Activated T-helper 2 cell treated with anti-CD3 and anti-CD28 coated beads, Interferon-gamma antibody, Interleukin-2, Interleukin-4, amounts not matched to agents 10 μg/mL and 5 μg/mL and 100 μg/mL, durations not matched to agents 14 hours and 24 hours and 36 hours (primary cell): ENCODE results near the gene MARCHF11. TPM values are rescaled to one million over a fixed set of nuclear protein-coding genes. Genes with fewer than 3 reads are reported as not detected.

ENCODE experiments used
- DNase-seq: peaks from one replicate; pipeline ENCODE4 v3.0.0; 2021; ENCODE audit warnings: low spot score
- H3K27ac Mint-ChIP-seq: one replicate; pipeline ENCODE4 v1.8.0; 2021; ENCODE audit warnings: mixed read lengths
- H3K27me3 Mint-ChIP-seq: one replicate; pipeline ENCODE4 v1.8.0; 2021; ENCODE audit warnings: low read depth, mixed read lengths
- H3K36me3 Mint-ChIP-seq: one replicate; pipeline ENCODE4 v1.8.0; 2021; ENCODE audit warnings: low read depth, mixed read lengths
- H3K4me1 Mint-ChIP-seq: one replicate; pipeline ENCODE4 v1.8.0; 2021; ENCODE audit warnings: low read depth, mixed read lengths
- H3K4me3 Mint-ChIP-seq: one replicate; pipeline ENCODE4 v1.8.0; 2021; ENCODE audit warnings: low read depth, mild to moderate bottlenecking, moderate library complexity, mixed read lengths
- H3K9me3 Mint-ChIP-seq: one replicate; pipeline ENCODE4 v1.8.0; 2021; ENCODE audit warnings: mixed read lengths
- intact Hi-C: fragments of 100-400 bp; cut with micrococcal nuclease; formaldehyde crosslinking; loops from one replicate; pipeline ENCODE4 v1.15.1; 2023
- total RNA-seq: library from RNA; stranded (reverse); gene quantifications from 2 replicates; pipeline ENCODE4 v1.2.3, GENCODE V29; 2022

MARCHF11 gene
- total RNA-seq, 1 donor from 2014 or later = not detected

DNA sequence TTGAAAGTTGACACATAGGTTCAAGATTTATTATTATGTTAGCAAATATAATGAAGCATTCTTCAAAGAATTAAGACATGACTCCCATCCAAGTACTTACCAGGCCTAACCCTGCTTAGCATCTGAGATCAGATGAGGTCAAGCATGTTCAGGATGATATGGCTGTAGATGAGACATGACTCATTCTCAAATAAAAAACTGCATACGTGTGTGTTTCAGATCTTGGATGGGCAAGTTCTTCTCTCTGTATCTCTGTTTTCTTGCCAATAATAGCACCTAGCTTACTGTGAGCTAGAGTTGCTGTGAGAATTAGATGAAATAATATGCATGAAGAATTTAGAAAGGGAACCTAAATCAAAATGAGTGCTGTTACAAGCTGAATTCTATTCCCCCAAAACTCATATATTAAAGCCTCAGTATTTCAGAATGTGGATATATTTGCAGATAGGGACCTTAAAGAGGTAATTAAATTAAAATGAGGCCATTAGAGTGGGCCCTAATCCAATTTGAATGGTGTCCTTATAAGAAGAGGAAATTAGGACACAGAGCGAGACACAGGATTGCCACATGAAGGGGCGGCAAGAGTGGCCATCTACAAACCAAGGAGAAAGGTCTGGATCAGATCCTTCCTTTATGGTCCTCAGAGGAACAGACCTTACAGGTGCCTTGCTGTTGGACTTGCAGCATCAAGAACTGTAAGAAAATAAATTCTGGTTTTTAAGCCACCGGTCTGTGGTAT, 146.2 kb downstream of the MARCHF11 start:
- Mint-ChIP-seq H3K4me3 (no peak overlapping the region), H3K27ac (no peak overlapping the region), H3K4me1 (no peaks in the 10 kb centered on the region), H3K36me3 (no peaks in the 10 kb centered on the region), H3K27me3 (no peaks in the 10 kb centered on the region), H3K9me3 (no peaks in the 10 kb centered on the region)
- intact Hi-C loops = no loop called here
- no peak for DNase-seq

DNA sequence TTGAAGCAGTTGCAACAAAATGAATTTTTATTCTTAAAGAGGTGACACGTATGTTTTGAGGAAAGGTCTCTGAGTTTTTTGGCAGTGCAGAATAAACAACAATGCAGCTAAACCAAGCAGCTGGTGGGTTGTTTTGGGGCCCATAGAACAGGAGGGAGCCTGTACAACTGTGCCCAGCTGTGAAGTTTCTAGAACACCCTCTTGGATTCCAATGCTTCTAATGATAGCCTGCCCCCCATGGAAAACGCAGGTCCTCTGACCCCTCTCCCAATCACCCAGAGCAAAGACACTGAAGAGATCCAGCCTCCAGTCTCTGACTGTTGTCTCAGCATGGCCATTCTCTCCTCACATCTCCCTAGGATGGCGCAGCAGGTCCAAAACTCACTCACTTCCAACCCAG, 150.9 kb downstream of the MARCHF11 start:
- no peak for DNase-seq
- Mint-ChIP-seq H3K4me3 (no peak overlapping the region), H3K27ac (no peak overlapping the region), H3K36me3 (no peaks in the 10 kb centered on the region), H3K4me1 (no peaks in the 10 kb centered on the region), H3K9me3 (peaks cover 13% of the 10 kb centered on the region), H3K27me3 (no peaks in the 10 kb centered on the region)
- intact Hi-C loops = no loop called here

DNA sequence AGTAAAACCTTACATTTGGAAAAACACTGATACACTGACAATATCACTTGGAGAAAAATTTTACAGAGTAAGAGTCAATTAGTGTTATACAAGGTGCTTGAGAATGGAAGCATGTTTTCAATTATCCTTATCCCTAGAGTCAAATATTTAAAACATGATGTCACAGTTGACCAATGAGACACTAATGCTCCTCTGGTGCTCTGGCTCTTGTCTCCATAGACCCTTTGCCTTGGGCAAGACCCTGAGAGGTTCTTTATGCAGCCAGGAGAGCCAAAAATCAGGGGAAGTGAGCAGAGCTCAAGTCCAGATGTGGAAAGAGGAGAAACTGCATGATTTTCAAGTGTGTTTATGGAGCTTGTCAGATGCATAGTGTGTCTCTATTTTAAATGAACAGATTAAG, 153.9 kb downstream of the MARCHF11 start:
- Mint-ChIP-seq H3K4me1 (no peaks in the 10 kb centered on the region), H3K36me3 (no peaks in the 10 kb centered on the region), H3K9me3 (peaks cover 21% of the 10 kb centered on the region), H3K27ac (no peak overlapping the region), H3K27me3 (no peaks in the 10 kb centered on the region), H3K4me3 (no peak overlapping the region)
- intact Hi-C loops = no loop called here
- DNase-seq = no peak

DNA sequence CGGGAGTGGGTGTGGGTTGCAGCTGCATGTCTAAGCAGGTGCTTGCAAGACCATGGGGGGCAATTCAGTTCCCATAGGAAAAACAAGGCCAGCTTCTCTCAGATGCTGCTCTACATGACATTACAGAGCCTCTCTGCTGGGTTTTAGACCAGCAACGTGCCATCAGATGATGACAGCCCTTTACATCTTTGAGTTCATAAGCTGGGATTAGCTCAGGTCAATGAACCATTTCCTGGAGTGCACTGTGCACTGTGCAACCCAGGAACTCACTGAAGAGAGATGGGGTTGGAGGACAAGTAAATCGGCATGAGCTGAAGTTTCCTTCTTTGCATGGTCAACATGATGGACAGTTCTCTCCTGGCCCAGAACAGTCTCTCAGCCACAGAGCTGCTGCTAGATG, 160.6 kb downstream of the MARCHF11 start:
- Mint-ChIP-seq H3K4me1 (no peaks in the 10 kb centered on the region), H3K27me3 (no peaks in the 10 kb centered on the region)

DNA sequence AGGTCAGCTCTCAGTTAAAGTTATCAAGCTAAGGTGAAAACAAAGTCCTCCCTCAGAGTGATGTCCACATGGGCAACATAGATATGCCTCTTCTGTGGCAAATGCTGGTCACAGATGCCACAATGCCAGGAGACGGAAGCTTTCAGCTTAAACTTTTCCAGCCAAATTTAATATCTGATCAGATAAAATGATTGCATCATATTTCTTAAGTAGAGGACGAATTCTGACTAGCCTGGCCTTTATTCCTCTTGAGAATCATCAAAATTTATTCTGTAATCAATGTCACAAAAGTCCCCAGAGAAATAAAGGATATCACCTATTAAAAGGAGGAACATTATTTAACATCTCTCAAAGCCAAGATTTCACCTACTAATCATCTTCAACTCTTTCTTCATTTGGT, 161.9 kb downstream of the MARCHF11 start:
- no peaks in the 10 kb centered on the region for H3K4me1 Mint-ChIP-seq
- H3K4me3 Mint-ChIP-seq = no peak overlapping the region
- intact Hi-C loops = no loop called here
- H3K27ac Mint-ChIP-seq = no peak overlapping the region
- H3K36me3 Mint-ChIP-seq = no peaks in the 10 kb centered on the region
- H3K27me3 Mint-ChIP-seq = no peaks in the 10 kb centered on the region
- no peak for DNase-seq
- peaks cover 23% of the 10 kb centered on the region for H3K9me3 Mint-ChIP-seq

More for the DNA sequence above, 160.6 kb downstream of the MARCHF11 start:
- peaks cover 23% of the 10 kb centered on the region for H3K9me3 Mint-ChIP-seq
- H3K36me3 Mint-ChIP-seq = no peaks in the 10 kb centered on the region
- intact Hi-C loops = no loop called here
- DNase-seq = no peak
- H3K4me3 Mint-ChIP-seq = no peak overlapping the region
- no peak overlapping the region for H3K27ac Mint-ChIP-seq
